ENCODE measurements around the gene PER2. TPM values are rescaled to one million over a fixed set of nuclear protein-coding genes. Genes with fewer than 3 reads are reported as not detected.
A peak's percentile ranks its signal among the peaks of the same experiment; 100 is the strongest.

PER2 gene
- total RNA-seq, 2 donors from 2014 or later: 6.2 to 23.7 TPM

DNA sequence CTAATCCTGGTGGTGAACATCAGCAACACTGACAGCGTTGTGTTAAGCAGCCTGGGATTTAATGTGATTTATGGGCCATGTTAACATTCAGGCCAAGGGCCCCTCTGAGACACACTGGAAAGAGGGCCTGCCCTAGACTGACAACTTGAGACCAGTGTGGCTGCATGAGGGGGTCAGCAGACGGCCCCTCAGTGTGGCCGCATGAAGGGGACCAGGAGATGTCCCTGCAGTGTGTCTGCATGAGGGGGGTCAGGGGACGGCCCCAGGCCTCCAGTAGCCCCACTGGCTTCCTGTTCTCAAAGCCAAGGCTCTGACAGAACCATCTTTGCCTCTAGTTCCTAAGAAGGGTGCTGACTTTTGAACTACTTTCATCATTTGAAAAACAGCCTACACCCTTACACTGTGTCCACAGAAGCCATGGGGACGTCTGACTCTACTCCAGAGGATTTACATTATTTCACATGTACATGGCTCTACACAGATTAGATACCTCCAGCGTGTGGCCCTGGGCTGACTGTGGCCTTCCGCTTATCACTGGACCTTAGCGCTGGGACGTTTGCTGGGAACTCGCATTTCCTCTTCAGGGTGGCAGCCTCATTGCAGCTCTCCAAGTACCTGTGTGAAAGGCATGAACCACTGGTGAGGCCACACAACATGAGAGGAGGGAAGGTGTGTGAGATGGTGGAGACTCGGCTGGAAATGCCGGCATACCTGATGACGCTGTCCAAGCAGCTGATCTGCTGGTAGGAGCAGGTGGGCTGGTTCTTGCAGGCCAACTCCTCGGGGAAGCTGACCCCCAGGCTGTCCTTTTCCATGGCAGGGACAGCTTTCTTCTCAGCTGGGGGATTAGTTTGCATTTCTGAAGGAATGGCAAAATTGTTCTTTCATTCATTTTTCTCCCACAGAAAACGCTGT, 30.4 kb downstream of the PER2 start:
- Mint-ChIP-seq H3K36me3 (ENCODE audit: low read depth) (peaks cover 48% of the 10 kb centered on the region), H3K27me3 (no peaks in the 10 kb centered on the region), H3K4me1 (no peaks in the 10 kb centered on the region), H3K9me3 (no peaks in the 10 kb centered on the region), H3K4me3 (no peak overlapping the region), H3K27ac (no peak overlapping the region)
- no peak for ATAC-seq (replicated peaks)

DNA sequence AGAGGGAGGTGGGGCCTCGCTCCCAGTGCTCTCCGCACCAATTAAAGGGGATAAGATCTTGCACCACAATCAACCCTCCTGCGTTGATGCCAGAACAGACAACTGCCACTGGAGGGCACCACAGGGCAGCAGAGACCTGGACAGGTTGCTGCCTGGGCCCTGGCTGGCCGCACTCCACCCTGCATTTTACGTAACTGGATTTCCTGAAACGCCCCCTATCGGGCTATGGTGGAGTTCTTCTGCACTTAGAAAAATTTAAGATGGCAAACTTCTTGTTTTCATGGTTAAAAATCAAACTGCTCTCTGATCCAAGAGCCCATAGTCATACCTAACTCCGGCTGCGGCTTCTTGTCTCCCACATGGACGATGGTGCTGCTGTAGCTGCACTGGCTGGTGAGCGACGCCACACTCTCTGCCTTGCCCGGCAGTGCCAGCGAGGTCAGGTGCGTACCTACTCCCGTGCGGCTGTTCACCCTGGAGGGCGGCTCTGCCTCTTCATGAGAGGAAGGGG, 31.8 kb downstream of the PER2 start:
- Mint-ChIP-seq H3K27ac (no peak overlapping the region), H3K4me1 (no peaks in the 10 kb centered on the region), H3K36me3 (ENCODE audit: low read depth) (peaks cover 46% of the 10 kb centered on the region), H3K9me3 (no peaks in the 10 kb centered on the region), H3K27me3 (no peaks in the 10 kb centered on the region), H3K4me3 (no peak overlapping the region)
- ATAC-seq (replicated peaks): peak; percentile 82

DNA sequence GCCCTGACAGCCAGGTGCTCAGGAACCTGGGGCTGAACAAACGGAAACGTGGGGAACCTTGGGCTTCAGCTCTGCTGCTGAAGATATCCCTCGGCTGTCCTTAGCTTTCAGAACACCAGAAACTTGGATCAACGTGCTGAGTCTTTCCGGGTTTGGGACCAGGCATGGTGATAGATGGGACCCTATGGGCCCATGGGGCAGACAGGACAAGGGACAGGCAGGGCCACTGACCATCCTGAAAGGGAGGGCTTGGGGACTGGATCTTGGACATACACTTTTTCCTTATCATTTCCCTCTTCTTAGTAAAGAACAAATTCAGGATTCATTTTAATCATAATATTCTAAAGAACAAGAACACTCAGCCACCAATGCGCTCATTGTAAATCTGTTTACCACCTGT, 32.3 kb downstream of the PER2 start:
- no peak for ATAC-seq (replicated peaks)
- Mint-ChIP-seq H3K4me1 (no peaks in the 10 kb centered on the region), H3K4me3 (no peak overlapping the region), H3K9me3 (no peaks in the 10 kb centered on the region), H3K36me3 (ENCODE audit: low read depth) (peaks cover 50% of the 10 kb centered on the region), H3K27ac (no peak overlapping the region), H3K27me3 (no peaks in the 10 kb centered on the region)

DNA sequence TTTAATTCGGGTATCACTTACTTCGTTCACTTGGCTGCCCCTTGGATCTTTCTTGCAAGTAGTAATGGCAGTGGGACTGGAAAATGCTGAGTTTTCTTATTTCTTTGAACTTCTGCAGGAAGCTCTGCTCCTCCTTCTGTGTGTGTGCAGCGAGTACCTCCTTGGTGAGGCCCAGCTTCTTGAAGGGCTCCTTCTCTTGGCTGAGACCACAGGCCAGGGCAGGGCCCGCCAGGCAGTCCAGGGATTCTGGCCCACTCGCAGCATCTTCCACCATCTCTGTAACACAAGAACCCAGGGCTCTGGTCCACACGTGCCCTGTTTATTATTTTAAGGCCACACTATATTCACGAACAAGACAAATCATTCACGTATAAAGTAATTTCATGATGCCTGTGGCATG, 32.8 kb downstream of the PER2 start:
- Mint-ChIP-seq H3K4me1 (no peaks in the 10 kb centered on the region), H3K36me3 (ENCODE audit: low read depth) (peaks cover 53% of the 10 kb centered on the region), H3K27ac (no peak overlapping the region), H3K27me3 (no peaks in the 10 kb centered on the region), H3K9me3 (no peaks in the 10 kb centered on the region), H3K4me3 (no peak overlapping the region)
- ATAC-seq (replicated peaks): no peak

DNA sequence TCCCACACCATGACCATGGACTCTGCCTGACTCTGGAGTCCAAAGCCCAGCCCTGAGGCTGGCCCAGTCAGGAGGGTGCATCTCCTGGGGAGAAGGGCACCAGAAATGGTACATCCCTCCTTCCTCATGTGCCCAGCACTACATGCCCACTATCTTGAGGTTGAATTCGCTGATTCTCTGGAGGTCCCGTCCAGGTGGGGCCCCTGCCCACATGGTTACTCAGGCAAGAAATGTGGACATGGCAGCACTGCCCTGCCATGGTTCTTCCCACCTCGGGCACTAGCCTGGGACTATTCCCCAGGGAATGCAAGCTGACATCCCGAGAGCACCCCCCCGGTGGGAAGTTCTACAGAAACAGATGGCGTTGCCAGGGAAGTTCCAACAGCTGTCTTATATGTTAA, 33.3 kb downstream of the PER2 start:
- no peak overlapping the region for H3K4me3 Mint-ChIP-seq
- H3K36me3 Mint-ChIP-seq (ENCODE audit: low read depth): peaks cover 52% of the 10 kb centered on the region
- H3K4me1 Mint-ChIP-seq: no peaks in the 10 kb centered on the region
- no peaks in the 10 kb centered on the region for H3K9me3 Mint-ChIP-seq
- ATAC-seq (replicated peaks): no peak
- no peaks in the 10 kb centered on the region for H3K27me3 Mint-ChIP-seq
- H3K27ac Mint-ChIP-seq: no peak overlapping the region

DNA sequence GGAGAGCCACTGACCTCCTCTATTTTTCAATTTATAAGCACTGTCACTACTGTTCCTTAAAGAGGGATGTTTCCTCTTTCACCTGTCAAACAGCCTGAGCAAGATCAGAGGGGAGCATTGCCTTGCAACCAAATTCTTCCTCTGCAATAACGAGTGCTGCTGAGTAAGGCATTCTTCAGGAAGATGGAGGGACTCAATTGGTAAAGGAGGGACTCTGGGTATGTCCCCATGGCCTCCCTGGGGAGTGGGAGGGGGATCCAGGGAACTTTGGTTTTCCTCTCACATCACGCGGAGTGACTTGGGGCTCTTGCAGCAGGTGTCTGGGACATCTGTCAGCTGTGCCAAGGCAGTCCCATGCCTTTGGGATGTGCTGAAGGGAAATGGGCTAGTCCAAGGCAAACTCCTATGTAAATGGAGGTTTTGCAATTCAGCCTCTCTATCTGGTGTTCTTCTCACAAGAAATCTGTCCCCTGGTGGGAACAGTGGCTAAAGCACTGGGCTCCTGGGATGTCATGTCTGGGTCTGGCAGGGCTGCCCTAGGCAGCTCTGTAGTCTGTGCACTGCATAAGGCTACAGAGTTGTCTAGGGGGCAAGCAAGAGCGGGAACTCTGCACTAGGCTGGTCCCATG, 34.2 kb downstream of the PER2 start:
- Mint-ChIP-seq H3K27ac (no peak overlapping the region), H3K36me3 (ENCODE audit: low read depth) (peaks cover 60% of the 10 kb centered on the region), H3K27me3 (no peaks in the 10 kb centered on the region), H3K4me3 (no peak overlapping the region), H3K9me3 (no peaks in the 10 kb centered on the region), H3K4me1 (no peaks in the 10 kb centered on the region)
- no peak for ATAC-seq (replicated peaks)

DNA sequence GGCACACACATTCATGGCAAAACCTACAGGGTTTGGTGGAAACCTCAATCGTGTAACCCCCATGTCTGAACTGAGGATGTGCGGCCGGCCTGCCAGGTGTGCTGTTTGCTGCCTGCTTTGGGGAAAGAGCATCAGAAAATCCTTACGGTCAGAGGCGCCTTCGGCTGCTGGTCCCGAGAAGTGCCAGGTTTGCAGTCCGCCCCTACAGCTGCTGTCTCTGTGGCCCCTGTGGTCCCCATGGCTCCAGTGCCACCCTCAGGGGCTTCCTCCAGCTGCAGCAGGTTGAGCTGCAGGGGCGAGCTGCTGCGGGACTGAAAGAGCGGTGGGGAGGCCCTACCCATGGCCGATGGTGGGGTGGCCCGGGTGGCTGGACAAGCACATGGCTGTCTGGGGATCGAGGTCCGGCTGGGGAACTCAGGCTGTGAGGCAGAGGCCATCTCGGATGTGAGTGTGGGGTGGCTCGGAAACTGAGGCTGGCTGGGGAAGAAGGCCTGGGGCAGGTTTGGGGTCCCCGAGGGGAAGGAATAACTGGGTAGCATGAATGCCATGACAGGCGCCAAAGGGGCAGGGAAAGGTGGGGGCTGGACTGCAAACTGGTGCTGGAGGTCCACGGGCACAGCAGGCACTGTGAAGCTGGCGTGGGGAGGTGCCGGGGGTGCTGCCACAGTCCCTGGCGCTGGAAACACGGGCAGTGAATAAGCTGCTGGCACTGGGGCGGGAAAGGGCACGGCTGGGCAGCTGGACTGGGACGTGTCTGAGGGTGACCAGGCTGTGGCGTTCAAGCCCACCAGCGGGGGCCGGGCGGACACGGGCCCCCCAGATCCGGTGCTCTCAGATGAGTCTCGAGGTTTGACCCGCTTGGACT, 35.4 kb downstream of the PER2 start:
- Mint-ChIP-seq H3K36me3 (ENCODE audit: low read depth) (peaks cover 64% of the 10 kb centered on the region), H3K9me3 (no peaks in the 10 kb centered on the region), H3K27me3 (no peaks in the 10 kb centered on the region), H3K4me3 (no peak overlapping the region), H3K4me1 (no peaks in the 10 kb centered on the region), H3K27ac (no peak overlapping the region)
- ATAC-seq (replicated peaks): no peak

DNA sequence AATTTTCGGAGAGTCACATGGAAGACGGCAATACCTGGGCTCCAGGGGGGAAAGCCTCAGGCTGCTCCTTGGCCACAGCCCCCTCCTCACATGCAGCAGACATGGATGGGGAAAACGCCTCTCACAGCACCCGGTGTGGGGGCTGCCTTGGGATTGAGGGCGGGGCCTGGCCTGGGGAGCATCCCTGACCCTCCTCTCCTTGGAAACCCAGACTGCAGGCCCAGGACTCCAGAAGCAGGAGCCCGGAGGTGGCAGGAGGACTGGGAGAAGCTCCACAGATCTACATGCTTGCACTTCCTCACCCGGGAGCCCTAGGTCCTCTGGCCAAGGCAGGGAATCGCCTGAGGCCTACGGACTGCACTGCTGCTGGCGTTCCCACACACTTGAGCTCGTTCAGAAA, 36.4 kb downstream of the PER2 start:
- no peak for ATAC-seq (replicated peaks)
- no peak overlapping the region for H3K4me3 Mint-ChIP-seq
- H3K27me3 Mint-ChIP-seq: no peaks in the 10 kb centered on the region
- H3K27ac Mint-ChIP-seq: no peak overlapping the region
- no peaks in the 10 kb centered on the region for H3K4me1 Mint-ChIP-seq
- no peaks in the 10 kb centered on the region for H3K9me3 Mint-ChIP-seq
- H3K36me3 Mint-ChIP-seq (ENCODE audit: low read depth): peaks cover 72% of the 10 kb centered on the region

DNA sequence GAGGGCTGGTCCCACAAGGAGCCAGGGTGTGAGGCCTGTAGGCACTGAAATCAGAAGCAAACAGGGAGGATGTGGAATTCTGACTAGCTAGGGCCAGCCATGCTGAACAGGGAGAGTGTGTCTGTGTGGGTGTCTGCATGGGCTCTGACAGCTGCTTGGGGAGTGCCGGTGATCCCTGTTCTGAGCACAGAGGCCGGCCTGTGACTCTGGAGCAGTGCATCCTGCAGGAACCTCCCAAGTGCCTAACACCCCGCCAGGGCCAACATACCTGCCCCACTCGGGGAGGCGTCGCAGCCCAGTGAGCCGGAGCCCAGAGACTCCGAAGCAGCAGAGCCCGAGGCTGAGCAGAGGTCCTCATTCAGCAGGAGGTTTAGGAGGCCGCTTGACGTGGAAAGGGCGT, 37.1 kb downstream of the PER2 start:
- H3K4me3 Mint-ChIP-seq: no peak overlapping the region
- no peak overlapping the region for H3K27ac Mint-ChIP-seq
- no peaks in the 10 kb centered on the region for H3K9me3 Mint-ChIP-seq
- peaks cover 70% of the 10 kb centered on the region for H3K36me3 Mint-ChIP-seq (ENCODE audit: low read depth)
- H3K27me3 Mint-ChIP-seq: no peaks in the 10 kb centered on the region
- no peaks in the 10 kb centered on the region for H3K4me1 Mint-ChIP-seq
- ATAC-seq (replicated peaks): no peak

DNA sequence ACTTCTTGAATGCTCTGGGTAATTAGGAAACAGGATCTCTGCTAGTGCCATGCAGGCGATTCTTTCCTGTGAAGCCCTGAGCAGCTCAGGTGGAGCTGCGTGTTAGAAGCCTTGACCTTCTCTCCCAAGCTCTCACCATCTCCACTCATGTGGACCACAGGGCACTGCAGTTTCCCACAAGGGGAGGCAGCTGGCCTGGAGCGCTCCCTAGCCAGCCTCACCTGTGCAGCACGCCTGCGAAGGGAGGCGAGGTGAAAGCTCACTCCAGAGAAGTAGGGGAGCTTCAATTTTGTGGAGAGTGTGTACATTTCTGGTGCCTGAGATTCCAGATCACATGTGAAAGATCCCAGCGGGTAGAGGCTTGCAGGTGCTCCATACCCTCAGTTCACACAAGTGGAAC, 37.5 kb downstream of the PER2 start:
- Mint-ChIP-seq H3K36me3 (ENCODE audit: low read depth) (peaks cover 71% of the 10 kb centered on the region), H3K4me3 (no peak overlapping the region), H3K27me3 (no peaks in the 10 kb centered on the region), H3K4me1 (no peaks in the 10 kb centered on the region), H3K9me3 (no peaks in the 10 kb centered on the region), H3K27ac (no peak overlapping the region)
- no peak for ATAC-seq (replicated peaks)

DNA sequence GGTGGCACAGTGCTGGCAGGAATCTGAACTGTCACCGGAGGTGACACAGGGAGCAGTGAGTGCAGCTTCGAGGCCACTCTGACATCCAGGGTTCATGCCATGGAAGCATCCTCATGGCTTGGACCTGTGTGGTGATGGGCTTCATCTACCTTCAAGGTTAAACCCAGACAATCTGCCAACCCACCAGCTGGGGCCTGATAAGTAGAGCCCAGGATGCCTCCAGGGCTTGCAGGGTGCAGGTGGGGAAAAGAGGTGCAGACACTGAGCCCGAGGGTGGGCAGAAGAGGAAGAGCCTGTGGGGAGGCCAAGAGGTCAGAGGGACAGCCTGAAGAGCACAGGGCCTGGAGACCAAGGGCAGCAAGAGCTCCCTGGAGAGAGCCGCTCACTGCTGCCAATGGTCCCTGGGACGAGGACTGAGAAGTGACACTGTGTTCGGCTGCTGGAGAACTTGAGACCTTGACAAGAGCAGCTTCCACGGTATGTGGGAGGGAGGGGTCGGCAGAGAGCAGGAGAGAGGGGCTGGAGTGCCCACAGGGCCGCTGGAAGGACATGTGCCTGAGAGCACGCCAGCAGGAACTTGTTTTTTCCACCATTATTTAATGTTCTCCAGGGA, 40.5 kb downstream of the PER2 start:
- Mint-ChIP-seq H3K36me3 (ENCODE audit: low read depth) (peaks cover 50% of the 10 kb centered on the region), H3K27ac (peak overlapping the region; percentile 17), H3K9me3 (no peaks in the 10 kb centered on the region), H3K4me3 (no peak overlapping the region), H3K4me1 (no peaks in the 10 kb centered on the region), H3K27me3 (no peaks in the 10 kb centered on the region)
- ATAC-seq (replicated peaks): no peak

DNA sequence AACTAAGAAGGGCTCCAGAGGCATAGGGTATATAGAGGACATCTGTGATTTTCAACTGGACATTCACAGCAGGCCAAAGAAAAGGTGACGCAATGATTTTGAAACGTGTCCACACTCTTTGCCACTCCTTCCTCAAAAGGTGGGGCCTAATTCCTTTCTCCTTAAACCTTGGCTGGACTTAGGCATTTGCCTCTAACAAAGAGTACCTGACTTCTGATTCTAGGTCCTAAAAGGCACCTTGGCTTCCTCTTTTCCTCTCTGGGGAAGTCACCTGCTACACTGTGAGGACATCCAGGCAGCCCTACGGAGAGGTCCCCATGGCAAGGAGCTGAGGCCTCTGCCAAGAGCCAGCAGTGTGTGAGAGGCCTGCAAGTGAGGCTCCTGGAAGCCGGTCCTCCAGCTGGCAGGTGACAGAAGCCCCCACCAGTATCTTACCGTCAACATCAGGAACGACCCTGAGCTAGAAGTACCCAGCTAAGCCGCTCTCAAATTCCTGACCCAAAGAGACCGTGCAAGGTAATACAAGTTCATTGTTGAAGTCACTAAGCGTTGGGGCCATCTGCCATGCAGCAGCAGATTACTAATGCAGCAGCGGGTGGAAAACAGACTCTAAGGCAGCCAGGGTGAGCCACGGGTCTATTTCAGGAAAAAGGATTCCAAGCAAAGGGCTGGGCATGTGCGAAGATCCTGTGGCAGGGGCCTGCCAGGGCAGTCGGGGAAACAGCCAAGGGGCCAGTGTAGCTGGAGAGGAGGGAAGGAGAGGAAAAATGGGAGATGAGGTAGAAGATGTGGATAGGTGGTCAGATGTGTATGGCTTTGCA, 41.2 kb downstream of the PER2 start:
- no peaks in the 10 kb centered on the region for H3K9me3 Mint-ChIP-seq
- no peak overlapping the region for H3K4me3 Mint-ChIP-seq
- H3K36me3 Mint-ChIP-seq (ENCODE audit: low read depth): peaks cover 47% of the 10 kb centered on the region
- no peaks in the 10 kb centered on the region for H3K4me1 Mint-ChIP-seq
- H3K27me3 Mint-ChIP-seq: no peaks in the 10 kb centered on the region
- peak overlapping the region; percentile 17 for H3K27ac Mint-ChIP-seq
- ATAC-seq (replicated peaks): no peak

DNA sequence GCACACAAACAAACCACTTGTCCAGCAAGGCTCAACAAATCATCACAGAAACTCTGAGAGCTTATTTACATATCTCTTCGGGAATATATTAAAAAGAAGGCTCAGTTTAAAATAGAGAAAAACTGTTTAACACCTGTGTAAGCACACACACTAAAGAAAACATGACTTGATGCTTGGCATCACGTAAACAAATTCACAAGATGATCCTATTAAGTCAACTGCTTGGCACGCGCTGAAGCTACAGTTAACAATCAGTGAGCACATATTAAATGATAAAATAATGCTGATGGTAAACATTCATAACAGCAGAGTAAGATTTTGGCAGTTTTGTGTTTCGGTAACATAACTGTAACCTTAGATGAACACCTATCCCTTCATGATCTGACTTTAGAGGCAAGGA, 44.3 kb downstream of the PER2 start:
- Mint-ChIP-seq H3K4me1 (no peaks in the 10 kb centered on the region), H3K36me3 (ENCODE audit: low read depth) (peaks cover 27% of the 10 kb centered on the region), H3K4me3 (no peak overlapping the region), H3K27ac (no peak overlapping the region), H3K9me3 (no peaks in the 10 kb centered on the region), H3K27me3 (peaks cover 3% of the 10 kb centered on the region)
- no peak for ATAC-seq (replicated peaks)
